ENCODE measurements around the gene TLR10.
"Not testable (repeated sequence)": the region's sequence is repeated elsewhere in the genome, so short reads cannot be mapped to it uniquely, and the experiment has no call there.

Gene TLR10

GRCh38 chr4:38802561-38803355 lies 20.0 kb upstream of the TLR10 start:
- DNase-seq = no peak

GRCh38 chr4:38800961-38801450 lies 18.2 kb upstream of the TLR10 start:
- peak; percentile 9 for DNase-seq

GRCh38 chr4:38800366-38800765 lies 17.6 kb upstream of the TLR10 start:
- DNase-seq = no peak

GRCh38 chr4:38795087-38795486 lies 12.3 kb upstream of the TLR10 start:
- no peak for DNase-seq

- DNase-seq = no peak
Measured at GRCh38 chr4:38794051-38794450, 11.3 kb upstream of the TLR10 start.

GRCh38 chr4:38791010-38791409 lies 8.2 kb upstream of the TLR10 start:
- DNase-seq = no peak

GRCh38 chr4:38788317-38788716 lies 5.5 kb upstream of the TLR10 start:
- DNase-seq = peak; percentile 55

- peak; percentile 1 for DNase-seq
Measured at GRCh38 chr4:38787693-38788092, 4.9 kb upstream of the TLR10 start.

- DNase-seq = no peak
Measured at GRCh38 chr4:38785901-38786402, 3.2 kb upstream of the TLR10 start.

GRCh38 chr4:38785041-38785790 lies 2.4 kb upstream of the TLR10 start:
- DNase-seq = no peak

- no peak for DNase-seq
Measured at GRCh38 chr4:38784141-38784540, 1.4 kb upstream of the TLR10 start.

GRCh38 chr4:38783109-38783460 lies 295 bp upstream of the TLR10 start:
- DNase-seq = no peak

- no peak for DNase-seq
Measured at GRCh38 chr4:38781854-38782261, 932 bp downstream of the TLR10 start.

GRCh38 chr4:38780833-38781484 lies 1.8 kb downstream of the TLR10 start:
- DNase-seq = no peak

GRCh38 chr4:38779790-38780189 lies 3.0 kb downstream of the TLR10 start:
- DNase-seq = no peak

- DNase-seq = not testable (repeated sequence)
Measured at GRCh38 chr4:38777925-38778324, 4.9 kb downstream of the TLR10 start.

GRCh38 chr4:38775326-38775725 lies 7.5 kb downstream of the TLR10 start:
- no peak for DNase-seq

GRCh38 chr4:38774181-38774955 lies 8.4 kb downstream of the TLR10 start:
- no peak for DNase-seq

GRCh38 chr4:38770281-38770680 lies 12.5 kb downstream of the TLR10 start:
- DNase-seq = not testable (repeated sequence)

- DNase-seq = no peak
Measured at GRCh38 chr4:38769857-38770256, 12.9 kb downstream of the TLR10 start.

- no peak for DNase-seq
Measured at GRCh38 chr4:38769441-38769840, 13.3 kb downstream of the TLR10 start.

GRCh38 chr4:38768968-38769394 lies 13.8 kb downstream of the TLR10 start:
- DNase-seq = no peak

- DNase-seq = not testable (repeated sequence)
Measured at GRCh38 chr4:38766940-38767339, 15.8 kb downstream of the TLR10 start.

All from kidney glomerular epithelial cell (primary cell).